Fibroblast of lung (primary cell): ENCODE results near the gene CDK13.

ENCODE experiments used
- EZH2 ChIP-seq: IDR thresholded peaks from 2 replicates; pipeline ENCODE4 v1.5.1; 2012; ENCODE audit warnings: low read length, control low read depth, mild to moderate bottlenecking; ENCODE audit errors: missing control alignments
- TF ChIP-seq, protein P1 (sequence below), 2 donors: IDR thresholded peaks in 1 of 2; conservative IDR thresholded peaks in 1 of 2; 1 replicate in 1 of 2; 2 replicates in 1 of 2; pipeline ENCODE4 v1.5.1; 2011 to 2012; ENCODE audit warnings: low read length in 2 of 2, control low read depth in 1 of 2, inconsistent platforms in 1 of 2, low read depth in 1 of 2, mild to moderate bottlenecking in 1 of 2

DNA sequence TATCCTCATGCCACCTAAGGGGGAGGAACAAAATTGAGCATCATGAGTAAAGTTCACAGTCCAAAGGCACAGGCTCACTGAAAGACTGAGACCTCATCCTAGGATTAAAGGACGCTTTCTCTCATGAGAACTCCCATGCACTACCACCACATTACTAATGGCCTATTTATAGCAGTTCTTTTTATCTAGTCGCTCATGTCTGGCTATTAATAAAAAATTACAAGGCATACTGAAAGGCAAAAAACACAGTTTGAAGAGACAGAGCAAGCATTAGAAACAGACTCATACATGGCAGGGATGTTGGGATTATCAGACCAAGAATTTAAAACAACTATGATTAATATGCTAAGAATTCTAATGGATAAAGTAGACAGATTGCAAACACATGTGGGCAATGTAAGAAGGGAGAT, 46.0 kb upstream of the CDK13 start:
- no peak for TF ChIP-seq EZH2
- TF ChIP-seq, protein P1, sequence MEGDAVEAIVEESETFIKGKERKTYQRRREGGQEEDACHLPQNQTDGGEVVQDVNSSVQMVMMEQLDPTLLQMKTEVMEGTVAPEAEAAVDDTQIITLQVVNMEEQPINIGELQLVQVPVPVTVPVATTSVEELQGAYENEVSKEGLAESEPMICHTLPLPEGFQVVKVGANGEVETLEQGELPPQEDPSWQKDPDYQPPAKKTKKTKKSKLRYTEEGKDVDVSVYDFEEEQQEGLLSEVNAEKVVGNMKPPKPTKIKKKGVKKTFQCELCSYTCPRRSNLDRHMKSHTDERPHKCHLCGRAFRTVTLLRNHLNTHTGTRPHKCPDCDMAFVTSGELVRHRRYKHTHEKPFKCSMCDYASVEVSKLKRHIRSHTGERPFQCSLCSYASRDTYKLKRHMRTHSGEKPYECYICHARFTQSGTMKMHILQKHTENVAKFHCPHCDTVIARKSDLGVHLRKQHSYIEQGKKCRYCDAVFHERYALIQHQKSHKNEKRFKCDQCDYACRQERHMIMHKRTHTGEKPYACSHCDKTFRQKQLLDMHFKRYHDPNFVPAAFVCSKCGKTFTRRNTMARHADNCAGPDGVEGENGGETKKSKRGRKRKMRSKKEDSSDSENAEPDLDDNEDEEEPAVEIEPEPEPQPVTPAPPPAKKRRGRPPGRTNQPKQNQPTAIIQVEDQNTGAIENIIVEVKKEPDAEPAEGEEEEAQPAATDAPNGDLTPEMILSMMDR (conservative IDR thresholded peaks at IDR 0.05 in 1 of 2, IDR thresholded peaks at IDR 0.05 in 1 of 2; ENCODE audit: low read depth in 1 of 2, low read length in 2 of 2), result no peak
